SU-DHL-6 (cell line): ENCODE measurements around the gene PGBD5.

Experiments
- H2AFZ ChIP-seq: fragments of 200-600 bp; sonication (generic); 2 replicates; pipeline ENCODE4 v1.6.1; 2014; ENCODE audit warnings: low read depth, mild to moderate bottlenecking, moderate library complexity, mixed read lengths, antibody characterized with exemption, low read length; ENCODE audit not compliant: severe bottlenecking
- H3F3A ChIP-seq: fragments of 200-600 bp; shearing (Covaris generic); 2 replicates; pipeline ENCODE4 v1.6.0; 2016; ENCODE audit warnings: antibody characterized with exemption, mild to moderate bottlenecking; ENCODE audit not compliant: insufficient read depth
- H3K27ac ChIP-seq: fragments of 200-600 bp; sonication (generic); 2 replicates; pipeline ENCODE4 v1.5.1; 2016; ENCODE audit warnings: low read depth, mild to moderate bottlenecking, low read length, moderate library complexity, mixed read lengths
- H3K27me3 ChIP-seq: fragments of 200-600 bp; sonication (generic), shearing (Covaris generic); 2 replicates; pipeline ENCODE4 v1.6.0; 2014; ENCODE audit warnings: mild to moderate bottlenecking, low read length
- H3K36me3 ChIP-seq: fragments of 200-600 bp; sonication (generic); 2 replicates; pipeline ENCODE4 v1.6.1; 2014; ENCODE audit warnings: mild to moderate bottlenecking, low read length, mixed read lengths
- H3K4me2 ChIP-seq: fragments of 300-600, 200-600 bp; shearing (Covaris generic), sonication (generic); 2 replicates; pipeline ENCODE4 v1.6.0; 2014; ENCODE audit warnings: low read length, low read depth, mild to moderate bottlenecking; ENCODE audit not compliant: poor library complexity, severe bottlenecking
- H3K4me3 ChIP-seq: fragments of 200-600 bp; sonication (generic); 2 replicates; pipeline ENCODE4 v1.5.1; 2014; ENCODE audit warnings: antibody characterized with exemption, low read length, mild to moderate bottlenecking, mixed read lengths; ENCODE audit not compliant: insufficient read depth, poor library complexity, severe bottlenecking
- H3K79me2 ChIP-seq: fragments of 200-600 bp; sonication (generic); 2 replicates; pipeline ENCODE4 v1.6.1; 2014; ENCODE audit warnings: mild to moderate bottlenecking, low read length, moderate library complexity; ENCODE audit not compliant: insufficient read depth
- H3K9ac ChIP-seq: fragments of 200-600 bp; sonication (generic); 2 replicates; pipeline ENCODE4 v1.7.0; 2014; ENCODE audit warnings: mild to moderate bottlenecking, low read length
- H3K9me2 ChIP-seq: fragments of 200-600 bp; sonication (generic); replicated peaks from 2 replicates; pipeline ENCODE4 v1.6.1; 2014; ENCODE audit warnings: low read length; ENCODE audit not compliant: insufficient read depth
- H3K9me3 ChIP-seq: fragments of 200-600 bp; sonication (generic); 2 replicates; pipeline ENCODE4 v1.6.1; 2014; ENCODE audit warnings: low read length, mixed read lengths; ENCODE audit not compliant: insufficient read depth
- H4K20me1 ChIP-seq: fragments of 200-600 bp; sonication (generic); 2 replicates; pipeline ENCODE4 v1.6.1; 2014; ENCODE audit warnings: low read depth, mild to moderate bottlenecking, antibody characterized with exemption, low read length, moderate library complexity, mixed read lengths
- CTCF ChIP-seq: fragments of 200-600 bp; sonication (generic); IDR thresholded peaks from one replicate; pipeline ENCODE4 v1.5.1; 2017; ENCODE audit warnings: antibody characterized with exemption, mild to moderate bottlenecking, low read length, moderate library complexity; ENCODE audit not compliant: insufficient read depth, poor library complexity, severe bottlenecking
- EZH2phosphoT487 ChIP-seq: fragments of 200-600 bp; sonication (generic), shearing (Covaris generic); conservative IDR thresholded peaks from 2 replicates; pipeline ENCODE4 v1.6.1; 2018; ENCODE audit warnings: mild to moderate bottlenecking, antibody characterized with exemption, low read length, moderate library complexity, mixed read lengths

PGBD5 gene

GRCh38 chr1:230365723-230366307, 60.3 kb downstream of the PGBD5 start:
- Histone ChIP-seq H3K9me2 (no peaks in the 10 kb centered on the region), H3F3A (no peaks in the 10 kb centered on the region), H3K9me3 (no peaks in the 10 kb centered on the region), H3K27ac (no peak overlapping the region), H3K27me3 (no peaks in the 10 kb centered on the region), H3K4me2 (no peak overlapping the region), H3K9ac (no peak overlapping the region), H4K20me1 (no peaks in the 10 kb centered on the region), H2AFZ (no peak overlapping the region), H3K79me2 (no peaks in the 10 kb centered on the region), H3K36me3 (no peaks in the 10 kb centered on the region), H3K4me3 (no peak overlapping the region)
- TF ChIP-seq EZH2phosphoT487 (no peak), CTCF (no peak)

GRCh38 chr1:230362949-230363348, 63.2 kb downstream of the PGBD5 start:
- H2AFZ ChIP-seq = no peak overlapping the region
- H3K27me3 ChIP-seq = no peaks in the 10 kb centered on the region
- no peak overlapping the region for H3K9ac ChIP-seq
- H3F3A ChIP-seq = no peaks in the 10 kb centered on the region
- H3K9me2 ChIP-seq = no peaks in the 10 kb centered on the region
- no peak overlapping the region for H3K27ac ChIP-seq
- H3K4me2 ChIP-seq = no peak overlapping the region
- TF ChIP-seq EZH2phosphoT487 = no peak
- TF ChIP-seq CTCF = no peak
- H4K20me1 ChIP-seq = no peaks in the 10 kb centered on the region
- no peaks in the 10 kb centered on the region for H3K9me3 ChIP-seq
- H3K4me3 ChIP-seq = no peak overlapping the region
- no peaks in the 10 kb centered on the region for H3K79me2 ChIP-seq
- H3K36me3 ChIP-seq = no peaks in the 10 kb centered on the region

- no peaks in the 10 kb centered on the region for H3K9me2 ChIP-seq
- no peak overlapping the region for H3K4me3 ChIP-seq
- no peak overlapping the region for H2AFZ ChIP-seq
- H3F3A ChIP-seq = no peaks in the 10 kb centered on the region
- H4K20me1 ChIP-seq = no peaks in the 10 kb centered on the region
- H3K27me3 ChIP-seq = no peaks in the 10 kb centered on the region
- H3K36me3 ChIP-seq = no peaks in the 10 kb centered on the region
- no peak for TF ChIP-seq EZH2phosphoT487
- TF ChIP-seq CTCF = no peak
- no peak overlapping the region for H3K4me2 ChIP-seq
- H3K9ac ChIP-seq = no peak overlapping the region
- no peak overlapping the region for H3K27ac ChIP-seq
- no peaks in the 10 kb centered on the region for H3K79me2 ChIP-seq
- H3K9me3 ChIP-seq = no peaks in the 10 kb centered on the region
These were observed 64.2 kb downstream of the PGBD5 start for GRCh38 chr1:230361941-230362340.
